Daoy (cell line): ENCODE measurements around the gene ZBTB1. TPM values are rescaled to one million over a fixed set of nuclear protein-coding genes. Genes with fewer than 3 reads are reported as not detected.
"Not testable (repeated sequence)": the region's sequence is repeated elsewhere in the genome, so short reads cannot be mapped to it uniquely, and the experiment has no call there.

Source experiments
- DNase-seq: peaks from one replicate; pipeline ENCODE4 v3.0.0-alpha.2; 2015; ENCODE audit warnings: low read depth
- total RNA-seq: library from RNA; depleted of rRNA; stranded (reverse); fragments of >200 nt; shearing (Covaris generic); gene quantifications from 2 replicates; pipeline ENCODE4 v1.2.3, GENCODE V29; 2014; rRNA removed

Gene ZBTB1
- total RNA-seq, 1 experiment from 2014 or later, result 47.0 TPM

DNA sequence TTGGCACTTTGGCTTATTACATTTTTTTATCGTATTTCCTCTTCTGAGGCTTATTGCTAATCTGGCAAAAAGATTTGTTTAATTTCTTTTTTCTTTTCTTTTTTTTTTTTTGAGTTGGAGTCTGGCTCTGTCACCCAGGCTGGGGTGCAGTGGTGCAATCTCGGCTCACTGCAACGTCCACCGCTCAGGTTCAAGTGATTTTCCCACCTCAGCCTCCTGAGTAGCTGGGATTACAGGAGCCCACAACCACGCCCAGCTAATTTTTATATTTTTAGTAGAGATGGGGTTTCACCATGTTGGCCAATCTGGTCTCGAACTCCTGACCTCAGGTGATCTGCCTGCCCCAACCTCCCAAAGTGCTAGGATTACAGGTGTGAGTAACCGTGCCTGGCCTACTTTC is 65.1 kb downstream of the ZBTB1 start:
- DNase-seq, result not testable (repeated sequence)

GRCh38 chr14:64572386-64573104 is 68.0 kb downstream of the ZBTB1 start:
- no peak for DNase-seq

DNA sequence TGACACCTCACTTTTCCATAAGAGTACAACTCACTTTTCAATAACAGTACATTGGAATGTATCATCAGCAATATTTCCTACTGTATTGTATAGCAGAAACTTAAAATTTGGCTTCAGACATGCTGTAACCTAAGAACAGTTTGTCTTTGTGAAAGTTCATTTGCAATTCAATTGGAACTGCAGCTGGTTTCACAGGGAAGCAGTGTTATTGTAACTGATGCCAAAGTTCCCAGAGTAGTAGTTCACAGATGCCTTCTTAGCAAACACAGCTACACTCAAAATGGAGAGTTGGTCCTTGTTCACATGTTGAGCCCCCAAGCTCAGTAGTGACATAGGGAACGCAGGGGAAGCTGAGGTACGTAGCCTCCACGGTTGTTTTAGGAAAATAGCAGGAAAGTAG is 68.5 kb downstream of the ZBTB1 start:
- DNase-seq, result no peak

Other genes with a start within 250 kb of the ZBTB1 start
- gene ESR2, start 210.4 kb upstream of the ZBTB1 start, total RNA-seq, result 0.74 TPM in 1 of 2 replicates, not detected in the other
- gene MTHFD1, start 116.4 kb upstream of the ZBTB1 start, total RNA-seq, result 50.9 and 63.7 TPM in 2 replicates
- gene AKAP5, start 39.3 kb upstream of the ZBTB1 start, total RNA-seq, result 1.6 and 2.9 TPM in 2 replicates
- 2.0 and 2.8 TPM in 2 replicates for gene ZBTB25, start 932 bp upstream of the ZBTB1 start, total RNA-seq
- gene HSPA2, start 36.0 kb downstream of the ZBTB1 start, total RNA-seq, result 5.6 and 6.1 TPM in 2 replicates
- gene PPP1R36, start 45.2 kb downstream of the ZBTB1 start, total RNA-seq, result 0.18 and 0.63 TPM in 2 replicates
- 21.8 and 30.9 TPM in 2 replicates for gene PLEKHG3, start 199.7 kb downstream of the ZBTB1 start, total RNA-seq